H9 (cell line): ENCODE measurements around the gene DPEP2. TPM values are rescaled to one million over a fixed set of nuclear protein-coding genes. Genes with fewer than 3 reads are reported as not detected.

Source experiments
- DNase-seq: peaks from one replicate; pipeline ENCODE4 v3.0.0-alpha.2; 2017
- H2AFZ ChIP-seq: one replicate; pipeline ENCODE4 v1.6.1; 2013; ENCODE audit warnings: mild to moderate bottlenecking, low read length, control low read depth, moderate library complexity
- H2AK5ac ChIP-seq: 2 replicates; pipeline ENCODE4 v1.6.1; 2013; ENCODE audit warnings: low read length, control low read depth, mixed read lengths; ENCODE audit not compliant: insufficient read length
- H2BK120ac ChIP-seq: one replicate; pipeline ENCODE4 v1.6.1; 2013; ENCODE audit warnings: low read depth, mild to moderate bottlenecking, low read length, control low read depth, inconsistent platforms; ENCODE audit not compliant: poor library complexity, severe bottlenecking
- H2BK12ac ChIP-seq: 2 replicates; pipeline ENCODE4 v1.6.1; 2013; ENCODE audit warnings: low read length, control low read depth, mixed read lengths, low read depth; ENCODE audit not compliant: insufficient read length
- H2BK15ac ChIP-seq: 2 replicates; pipeline ENCODE4 v1.6.1; 2013; ENCODE audit warnings: low read depth, low read length, control low read depth
- H2BK20ac ChIP-seq: one replicate; pipeline ENCODE4 v1.6.1; 2013; ENCODE audit warnings: low read depth, mild to moderate bottlenecking, low read length, control low read depth, inconsistent platforms; ENCODE audit not compliant: poor library complexity, severe bottlenecking
- H2BK5ac ChIP-seq: 2 replicates; pipeline ENCODE4 v1.6.1; 2013; ENCODE audit warnings: low read length, control low read depth, mixed read lengths; ENCODE audit not compliant: insufficient read length
- H3K14ac ChIP-seq: 2 replicates; pipeline ENCODE4 v1.6.1; 2013; ENCODE audit warnings: low read length, control low read depth; ENCODE audit not compliant: insufficient read depth
- H3K18ac ChIP-seq: 2 replicates; pipeline ENCODE4 v1.6.1; 2013; ENCODE audit warnings: low read depth, mild to moderate bottlenecking, mixed read lengths, low read length, control low read depth; ENCODE audit not compliant: insufficient read length
- H3K23ac ChIP-seq: 2 replicates; pipeline ENCODE4 v1.6.1; 2013; ENCODE audit warnings: low read length, control low read depth, mixed read lengths, low read depth; ENCODE audit not compliant: insufficient read length
- H3K23me2 ChIP-seq: 2 replicates; pipeline ENCODE4 v1.6.1; 2013; ENCODE audit warnings: low read depth, mild to moderate bottlenecking, mixed read lengths, low read length, control low read depth; ENCODE audit not compliant: insufficient read length, poor library complexity, severe bottlenecking
- H3K27ac ChIP-seq: 2 replicates; pipeline ENCODE4 v1.5.1; 2013; ENCODE audit warnings: low read length, control low read depth, mixed read lengths, low read depth; ENCODE audit not compliant: insufficient read length
- H3K27me3 ChIP-seq: 2 replicates; pipeline ENCODE4 v1.6.1; 2013; ENCODE audit warnings: low read length, control low read depth, inconsistent platforms; ENCODE audit not compliant: insufficient read depth
- H3K4ac ChIP-seq: 2 replicates; pipeline ENCODE4 v1.6.1; 2013; ENCODE audit warnings: low read depth, mild to moderate bottlenecking, control low read depth, inconsistent platforms, low read length, moderate library complexity
- H3K4me1 ChIP-seq: 2 replicates; pipeline ENCODE4 v1.6.1; 2013; ENCODE audit warnings: low read length, control low read depth, inconsistent platforms; ENCODE audit not compliant: insufficient read depth
- H3K4me2 ChIP-seq: 2 replicates; pipeline ENCODE4 v1.6.1; 2013; ENCODE audit warnings: low read length, control low read depth, mixed read lengths; ENCODE audit not compliant: insufficient read length, insufficient read depth
- H3K56ac ChIP-seq: 2 replicates; pipeline ENCODE4 v1.6.1; 2013; ENCODE audit warnings: low read depth, mild to moderate bottlenecking, mixed read lengths, low read length, control low read depth; ENCODE audit not compliant: insufficient read length
- H3K79me1 ChIP-seq: 2 replicates; pipeline ENCODE4 v1.6.1; 2013; ENCODE audit warnings: low read depth, mild to moderate bottlenecking, moderate library complexity, low read length, control low read depth, inconsistent platforms; ENCODE audit not compliant: insufficient read depth, poor library complexity, severe bottlenecking
- H3K79me2 ChIP-seq: 2 replicates; pipeline ENCODE4 v1.6.1; 2013; ENCODE audit warnings: low read length, control low read depth, inconsistent platforms; ENCODE audit not compliant: insufficient read depth
- H3K9ac ChIP-seq: 2 replicates; pipeline ENCODE4 v1.6.1; 2013; ENCODE audit warnings: low read length, control low read depth, mixed read lengths; ENCODE audit not compliant: insufficient read length; ENCODE audit errors: extremely low read depth
- H3K9me3 ChIP-seq: one replicate; pipeline ENCODE4 v1.6.1; 2013; ENCODE audit warnings: low read depth, low read length, inconsistent platforms; ENCODE audit not compliant: control insufficient read depth
- H3T11ph ChIP-seq: one replicate; pipeline ENCODE4 v1.6.1; 2013; ENCODE audit warnings: mild to moderate bottlenecking, low read length, control low read depth, inconsistent platforms
- H4K20me1 ChIP-seq: one replicate; pipeline ENCODE4 v1.6.1; 2013; ENCODE audit not compliant: control insufficient read depth, insufficient read length, insufficient read depth
- H4K5ac ChIP-seq: 2 replicates; pipeline ENCODE4 v1.6.1; 2013; ENCODE audit warnings: low read depth, mild to moderate bottlenecking, mixed read lengths, low read length, control low read depth; ENCODE audit not compliant: insufficient read length
- H4K8ac ChIP-seq: replicated peaks from 2 replicates; pipeline ENCODE4 v1.6.1; 2013; ENCODE audit warnings: low read length, control low read depth, mixed read lengths, low read depth; ENCODE audit not compliant: insufficient read length
- H4K91ac ChIP-seq: 2 replicates; pipeline ENCODE4 v1.6.1; 2013; ENCODE audit warnings: low read depth, mild to moderate bottlenecking, moderate library complexity, mixed read lengths, low read length, control low read depth; ENCODE audit not compliant: insufficient read length
- H3K27ac Mint-ChIP-seq, 3 experiments: 2 replicates in 2 of 3; 3 replicates in 1 of 3; pipeline ENCODE4 v1.8.0; 2020 to 2021; ENCODE audit warnings: mixed read lengths in 3 of 3, mild to moderate bottlenecking in 1 of 3, moderate library complexity in 1 of 3
- H3K27me3 Mint-ChIP-seq: 2 replicates; pipeline ENCODE4 v1.8.0; 2021; ENCODE audit warnings: low read depth, mild to moderate bottlenecking, moderate library complexity, mixed read lengths
- H3K36me3 Mint-ChIP-seq, 3 experiments: 2 replicates in 2 of 3; 3 replicates in 1 of 3; pipeline ENCODE4 v1.8.0; 2020 to 2021; ENCODE audit warnings: low read depth in 3 of 3, mixed read lengths in 3 of 3; ENCODE audit not compliant: insufficient read depth in 1 of 3
- H3K4me1 Mint-ChIP-seq, 2 experiments: 2 replicates each; pipeline ENCODE4 v1.8.0; 2020; ENCODE audit warnings: mixed read lengths in 2 of 2
- H3K4me3 Mint-ChIP-seq, 2 experiments: 2 replicates in 1 of 2; 3 replicates in 1 of 2; pipeline ENCODE4 v1.8.0; 2020 to 2021; ENCODE audit warnings: mild to moderate bottlenecking in 2 of 2, mixed read lengths in 2 of 2, moderate library complexity in 1 of 2
- H3K9me3 Mint-ChIP-seq, 2 experiments: 2 replicates in 1 of 2; 3 replicates in 1 of 2; pipeline ENCODE4 v1.8.0; 2020; ENCODE audit warnings: mild to moderate bottlenecking in 2 of 2, mixed read lengths in 2 of 2, moderate library complexity in 1 of 2
- WGBS: extraction: QIAGEN DNeasy Blood & Tissue Kit; methylation state at CpG from one replicate; pipeline ENCODE4 v1.1.7; 2013; ENCODE audit warnings: missing lambda C conversion rate, low lambda C conversion rate, mixed read lengths; ENCODE audit not compliant: insufficient read length; ENCODE audit errors: extremely low coverage; 5-methylcytosine and 5-hydroxymethylcytosine counted together
- total RNA-seq: library from RNA; stranded (reverse); gene quantifications from 2 replicates; pipeline ENCODE4 v1.2.1, GENCODE V29; 2021
- TF ChIP-seq, protein P1 (sequence below): fragments of 200-600 bp; sonication (generic); conservative IDR thresholded peaks from 3 replicates; pipeline ENCODE4 v1.8.0; 2021; ENCODE audit warnings: antibody characterized with exemption, mild to moderate bottlenecking

Gene DPEP2
- total RNA-seq, 1 experiment from 2014 or later = not detected

DNA sequence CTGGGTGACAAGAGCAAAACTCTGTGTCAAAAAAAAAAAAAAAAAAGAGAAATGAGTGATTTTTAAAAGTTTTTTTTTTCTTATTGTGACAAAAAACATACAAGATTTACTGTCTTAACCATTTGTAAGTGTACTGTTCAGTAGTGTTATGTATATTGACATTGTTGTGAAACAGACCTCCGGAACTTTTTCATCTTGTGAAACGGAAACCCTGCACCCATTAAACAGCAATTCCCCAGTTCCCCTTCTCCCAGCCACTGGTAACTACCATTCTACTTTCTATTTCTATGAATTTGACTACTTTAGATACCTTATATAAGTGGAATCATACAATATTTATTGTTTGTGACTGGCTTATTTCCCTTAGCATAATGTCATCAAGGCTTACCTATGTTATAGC, 42.5 kb upstream of the DPEP2 start:
- H4K91ac ChIP-seq = no peak overlapping the region
- H3K23ac ChIP-seq = no peak overlapping the region
- H3K18ac ChIP-seq = no peak overlapping the region
- H4K5ac ChIP-seq = no peak overlapping the region
- no peak for DNase-seq
- no peak overlapping the region for H3K14ac ChIP-seq
- no peak overlapping the region for H3K56ac ChIP-seq
- H4K20me1 ChIP-seq = no peaks in the 10 kb centered on the region
- H2BK20ac ChIP-seq = no peak overlapping the region
- H2AK5ac ChIP-seq = no peak overlapping the region
- H2BK120ac ChIP-seq = no peak overlapping the region
- no peak overlapping the region for H2BK15ac ChIP-seq
- WGBS = no CpG with 5 or more reads among the region's 2 CpGs
- no peaks in the 10 kb centered on the region for H3K4me1 ChIP-seq
- H4K8ac ChIP-seq = no peak overlapping the region
- TF ChIP-seq, protein P1, sequence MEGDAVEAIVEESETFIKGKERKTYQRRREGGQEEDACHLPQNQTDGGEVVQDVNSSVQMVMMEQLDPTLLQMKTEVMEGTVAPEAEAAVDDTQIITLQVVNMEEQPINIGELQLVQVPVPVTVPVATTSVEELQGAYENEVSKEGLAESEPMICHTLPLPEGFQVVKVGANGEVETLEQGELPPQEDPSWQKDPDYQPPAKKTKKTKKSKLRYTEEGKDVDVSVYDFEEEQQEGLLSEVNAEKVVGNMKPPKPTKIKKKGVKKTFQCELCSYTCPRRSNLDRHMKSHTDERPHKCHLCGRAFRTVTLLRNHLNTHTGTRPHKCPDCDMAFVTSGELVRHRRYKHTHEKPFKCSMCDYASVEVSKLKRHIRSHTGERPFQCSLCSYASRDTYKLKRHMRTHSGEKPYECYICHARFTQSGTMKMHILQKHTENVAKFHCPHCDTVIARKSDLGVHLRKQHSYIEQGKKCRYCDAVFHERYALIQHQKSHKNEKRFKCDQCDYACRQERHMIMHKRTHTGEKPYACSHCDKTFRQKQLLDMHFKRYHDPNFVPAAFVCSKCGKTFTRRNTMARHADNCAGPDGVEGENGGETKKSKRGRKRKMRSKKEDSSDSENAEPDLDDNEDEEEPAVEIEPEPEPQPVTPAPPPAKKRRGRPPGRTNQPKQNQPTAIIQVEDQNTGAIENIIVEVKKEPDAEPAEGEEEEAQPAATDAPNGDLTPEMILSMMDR = no peak
- no peak overlapping the region for H2BK12ac ChIP-seq
- Mint-ChIP-seq H3K4me1 (peaks cover 2 to 3% of the 10 kb centered on the region in 2 experiments; a peak in 2 of 4 replicates), H3K27me3 (no peaks in the 10 kb centered on the region), H3K27ac (no peak overlapping the region), H3K9me3 (no peaks in the 10 kb centered on the region), H3K4me3 (no peak overlapping the region), H3K36me3 (peaks cover 7 to 20% (median 15%) of the 10 kb centered on the region in 3 experiments; a peak in 6 of 7 replicates)
- no peak overlapping the region for H3K27ac ChIP-seq
- H3K79me2 ChIP-seq = no peaks in the 10 kb centered on the region
- no peaks in the 10 kb centered on the region for H3K79me1 ChIP-seq
- no peak overlapping the region for H3K9ac ChIP-seq
- H3K4ac ChIP-seq = no peak overlapping the region
- no peak overlapping the region for H2AFZ ChIP-seq
- no peak overlapping the region for H2BK5ac ChIP-seq
- no peaks in the 10 kb centered on the region for H3K9me3 ChIP-seq
- no peak overlapping the region for H3T11ph ChIP-seq
- no peaks in the 10 kb centered on the region for H3K27me3 ChIP-seq
- H3K4me2 ChIP-seq = no peak overlapping the region
- H3K23me2 ChIP-seq = no peaks in the 10 kb centered on the region
